HFFc6 (cell line): Measurements from ENCODE around the gene FIBCD1. TPM values are rescaled to one million over a fixed set of nuclear protein-coding genes. Genes with fewer than 3 reads are reported as not detected.

ENCODE experiments used
- DNase-seq: peaks from one replicate; pipeline ENCODE4 v3.0.0-alpha.2; 2018
- H3K27ac Mint-ChIP-seq: 2 replicates; pipeline ENCODE4 v1.8.0; 2020; ENCODE audit warnings: mild to moderate bottlenecking, mixed read lengths
- H3K27me3 Mint-ChIP-seq: 2 replicates; pipeline ENCODE4 v1.8.0; 2021; ENCODE audit warnings: mild to moderate bottlenecking, moderate library complexity, mixed read lengths; ENCODE audit not compliant: insufficient read depth
- H3K36me3 Mint-ChIP-seq: 2 replicates; pipeline ENCODE4 v1.8.0; 2021; ENCODE audit warnings: low read depth, mixed read lengths
- H3K4me1 Mint-ChIP-seq: 2 replicates; pipeline ENCODE4 v1.8.0; 2020; ENCODE audit warnings: low read depth, mixed read lengths
- H3K4me3 Mint-ChIP-seq: 2 replicates; pipeline ENCODE4 v1.8.0; 2020; ENCODE audit warnings: mild to moderate bottlenecking, moderate library complexity, mixed read lengths
- H3K9me3 Mint-ChIP-seq: 2 replicates; pipeline ENCODE4 v1.8.0; 2020; ENCODE audit warnings: mild to moderate bottlenecking, mixed read lengths
- total RNA-seq, 6 experiments: library from RNA; stranded (reverse); fragmentation: NEBNext Ultra II Directional; extraction: Animal tissue kit (Norgen Biotek cat#: 25700); gene quantifications; 2 replicates in 1 of 6; 3 replicates in 5 of 6; pipeline ENCODE4 v1.2.3, GENCODE V29; 2021
- TF ChIP-seq, protein P1 (sequence below): fragments of 200-600 bp; sonication (generic); IDR thresholded peaks from 2 replicates; pipeline ENCODE4 v1.5.0; 2021; ENCODE audit warnings: antibody characterized with exemption, mild to moderate bottlenecking

FIBCD1 gene
- total RNA-seq, 6 experiments from 2014 or later = 1.5 to 9.0 (median 8.0) TPM

DNA sequence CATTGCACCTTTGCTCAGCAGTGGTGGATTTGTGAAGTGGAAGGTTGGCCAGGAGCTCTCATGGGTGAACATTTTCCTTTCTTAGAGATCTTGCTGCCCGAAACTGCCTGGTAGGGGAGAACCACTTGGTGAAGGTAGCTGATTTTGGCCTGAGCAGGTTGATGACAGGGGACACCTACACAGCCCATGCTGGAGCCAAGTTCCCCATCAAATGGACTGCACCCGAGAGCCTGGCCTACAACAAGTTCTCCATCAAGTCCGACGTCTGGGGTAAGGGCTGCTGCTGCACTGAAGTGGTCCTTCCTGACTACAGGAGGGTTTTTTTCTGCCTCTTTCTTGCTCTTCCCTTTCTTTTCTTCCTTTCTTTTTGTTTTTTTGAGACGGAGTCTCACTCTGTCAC lies 64.3 kb downstream of the FIBCD1 start:
- H3K36me3 Mint-ChIP-seq = peaks cover 20% of the 10 kb centered on the region
- H3K9me3 Mint-ChIP-seq = no peaks in the 10 kb centered on the region
- H3K4me3 Mint-ChIP-seq = no peak overlapping the region
- no peak overlapping the region for H3K27ac Mint-ChIP-seq
- TF ChIP-seq, protein P1, sequence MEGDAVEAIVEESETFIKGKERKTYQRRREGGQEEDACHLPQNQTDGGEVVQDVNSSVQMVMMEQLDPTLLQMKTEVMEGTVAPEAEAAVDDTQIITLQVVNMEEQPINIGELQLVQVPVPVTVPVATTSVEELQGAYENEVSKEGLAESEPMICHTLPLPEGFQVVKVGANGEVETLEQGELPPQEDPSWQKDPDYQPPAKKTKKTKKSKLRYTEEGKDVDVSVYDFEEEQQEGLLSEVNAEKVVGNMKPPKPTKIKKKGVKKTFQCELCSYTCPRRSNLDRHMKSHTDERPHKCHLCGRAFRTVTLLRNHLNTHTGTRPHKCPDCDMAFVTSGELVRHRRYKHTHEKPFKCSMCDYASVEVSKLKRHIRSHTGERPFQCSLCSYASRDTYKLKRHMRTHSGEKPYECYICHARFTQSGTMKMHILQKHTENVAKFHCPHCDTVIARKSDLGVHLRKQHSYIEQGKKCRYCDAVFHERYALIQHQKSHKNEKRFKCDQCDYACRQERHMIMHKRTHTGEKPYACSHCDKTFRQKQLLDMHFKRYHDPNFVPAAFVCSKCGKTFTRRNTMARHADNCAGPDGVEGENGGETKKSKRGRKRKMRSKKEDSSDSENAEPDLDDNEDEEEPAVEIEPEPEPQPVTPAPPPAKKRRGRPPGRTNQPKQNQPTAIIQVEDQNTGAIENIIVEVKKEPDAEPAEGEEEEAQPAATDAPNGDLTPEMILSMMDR = no peak
- DNase-seq = no peak
- peaks cover 1% of the 10 kb centered on the region for H3K27me3 Mint-ChIP-seq
- no peaks in the 10 kb centered on the region for H3K4me1 Mint-ChIP-seq

DNA sequence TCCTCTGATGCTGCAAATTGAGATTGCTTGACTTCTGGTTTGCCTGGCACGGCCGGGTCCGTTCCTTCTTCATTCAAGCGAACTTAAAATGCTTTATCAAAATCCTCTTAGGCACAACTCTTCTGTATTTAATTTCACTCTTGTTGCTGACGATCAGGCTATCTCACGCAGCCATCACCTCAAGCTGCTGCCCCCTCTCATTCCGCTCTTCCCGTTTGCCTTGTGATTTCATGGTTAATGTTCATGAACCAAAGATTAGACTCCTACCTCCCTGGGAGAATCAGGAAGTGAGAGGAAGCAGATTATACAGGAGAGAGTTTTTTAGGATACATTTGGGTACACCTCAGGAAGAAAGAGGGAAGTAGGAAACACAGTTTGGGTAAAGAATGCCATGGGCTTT lies 65.1 kb downstream of the FIBCD1 start:
- DNase-seq = no peak
- no peaks in the 10 kb centered on the region for H3K4me1 Mint-ChIP-seq
- peaks cover 20% of the 10 kb centered on the region for H3K36me3 Mint-ChIP-seq
- H3K9me3 Mint-ChIP-seq = no peaks in the 10 kb centered on the region
- TF ChIP-seq, protein P1 = no peak
- no peak overlapping the region for H3K4me3 Mint-ChIP-seq
- H3K27me3 Mint-ChIP-seq = peaks cover 1% of the 10 kb centered on the region
- no peak overlapping the region for H3K27ac Mint-ChIP-seq

DNA sequence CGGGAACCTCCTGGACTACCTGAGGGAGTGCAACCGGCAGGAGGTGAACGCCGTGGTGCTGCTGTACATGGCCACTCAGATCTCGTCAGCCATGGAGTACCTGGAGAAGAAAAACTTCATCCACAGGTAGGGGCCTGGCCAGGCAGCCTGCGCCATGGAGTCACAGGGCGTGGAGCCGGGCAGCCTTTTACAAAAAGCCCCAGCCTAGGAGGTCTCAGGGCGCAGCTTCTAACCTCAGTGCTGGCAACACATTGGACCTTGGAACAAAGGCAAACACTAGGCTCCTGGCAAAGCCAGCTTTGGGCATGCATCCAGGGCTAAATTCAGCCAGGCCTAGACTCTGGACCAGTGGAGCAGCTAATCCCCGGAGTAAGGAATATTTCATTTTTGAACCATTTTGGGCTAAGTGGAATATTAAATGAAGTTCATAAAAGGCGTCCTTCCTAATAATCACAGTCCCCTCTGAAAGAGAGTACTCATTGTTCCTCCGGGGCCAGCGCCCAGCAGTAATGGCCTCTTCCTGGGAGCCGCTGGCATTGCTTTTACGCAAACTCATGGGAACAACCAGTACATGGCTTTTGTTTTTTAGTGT lies 66.0 kb downstream of the FIBCD1 start:
- H3K36me3 Mint-ChIP-seq = peaks cover 20% of the 10 kb centered on the region
- peaks cover 2% of the 10 kb centered on the region for H3K27me3 Mint-ChIP-seq
- H3K4me1 Mint-ChIP-seq = no peaks in the 10 kb centered on the region
- no peaks in the 10 kb centered on the region for H3K9me3 Mint-ChIP-seq
- no peak overlapping the region for H3K4me3 Mint-ChIP-seq
- TF ChIP-seq, protein P1 = no peak
- DNase-seq = no peak
- H3K27ac Mint-ChIP-seq = no peak overlapping the region

DNA sequence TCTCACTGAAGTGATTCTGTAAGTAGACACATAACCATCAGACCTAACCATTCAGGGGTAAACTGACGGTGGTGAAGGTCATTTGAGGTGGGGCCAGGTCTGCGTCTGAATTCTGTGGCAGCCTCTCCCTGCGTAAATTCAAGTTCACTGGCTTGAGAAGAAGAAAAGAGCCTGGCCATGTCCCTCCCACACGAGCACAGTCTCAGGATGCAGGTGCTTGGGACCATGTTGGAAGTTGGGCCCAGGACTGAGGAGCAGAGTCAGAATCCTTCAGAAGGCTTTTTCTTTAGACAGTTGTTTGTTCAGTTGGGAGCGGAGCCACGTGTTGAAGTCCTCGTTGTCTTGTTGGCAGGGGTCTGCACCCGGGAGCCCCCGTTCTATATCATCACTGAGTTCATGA lies 66.5 kb downstream of the FIBCD1 start:
- H3K27ac Mint-ChIP-seq = no peak overlapping the region
- peaks cover 3% of the 10 kb centered on the region for H3K27me3 Mint-ChIP-seq
- peaks cover 20% of the 10 kb centered on the region for H3K36me3 Mint-ChIP-seq
- TF ChIP-seq, protein P1 = no peak
- no peak overlapping the region for H3K4me3 Mint-ChIP-seq
- DNase-seq = no peak
- H3K9me3 Mint-ChIP-seq = no peaks in the 10 kb centered on the region
- no peaks in the 10 kb centered on the region for H3K4me1 Mint-ChIP-seq

DNA sequence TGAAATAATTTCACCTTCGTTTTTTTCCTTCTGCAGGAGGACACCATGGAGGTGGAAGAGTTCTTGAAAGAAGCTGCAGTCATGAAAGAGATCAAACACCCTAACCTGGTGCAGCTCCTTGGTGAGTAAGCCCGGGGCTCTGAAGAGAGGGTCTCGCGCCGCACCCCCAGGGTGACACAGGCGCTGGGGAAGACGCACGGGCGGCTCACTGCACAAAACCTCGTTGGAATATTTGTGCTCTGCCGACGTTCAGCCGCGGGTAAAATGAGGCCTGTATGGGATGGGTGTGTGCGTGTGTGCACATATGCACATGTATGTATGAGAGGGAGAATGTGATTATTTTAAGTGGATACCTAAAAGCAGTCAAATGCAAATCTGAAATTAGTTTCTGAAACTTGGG lies 67.0 kb downstream of the FIBCD1 start:
- peaks cover 20% of the 10 kb centered on the region for H3K36me3 Mint-ChIP-seq
- peaks cover 3% of the 10 kb centered on the region for H3K27me3 Mint-ChIP-seq
- 0 out of 2 replicates have a peak, but pooled peaks cover 4% of the 10 kb centered on the region for H3K4me1 Mint-ChIP-seq
- no peak for DNase-seq
- H3K27ac Mint-ChIP-seq = no peak overlapping the region
- no peaks in the 10 kb centered on the region for H3K9me3 Mint-ChIP-seq
- no peak overlapping the region for H3K4me3 Mint-ChIP-seq
- TF ChIP-seq, protein P1 = no peak
